HCT116 (cell line): ENCODE results near the gene TELO2. TPM values are rescaled to one million over a fixed set of nuclear protein-coding genes. Genes with fewer than 3 reads are reported as not detected.

ENCODE experiments used
- ATAC-seq: fragments of 200-7000 bp; cut with Tn5 transposase; 2 replicates; pipeline ENCODE4 v1.9.1; 2020; ENCODE audit warnings: mild to moderate bottlenecking, moderate library complexity
- BruUV-seq: library from RNA; stranded (reverse); fragments of 400-500 nt; replicated peaks from 2 replicates; lab custom pipeline; 2021; lab: Mats Ljungman, UMichigan
- CTCF ChIA-PET: fragments of 300-600 bp; sonication (Branson Sonifier 250); formaldehyde crosslinking; loops from one replicate; lab custom pipeline; 2021; ENCODE audit warnings: antibody characterized with exemption; lab: Charles Lee
- POLR2A ChIA-PET: fragments of 300-600, 350-600 bp; sonication (Branson Sonifier 250); formaldehyde crosslinking; loops from one replicate; lab custom pipeline; 2021; ENCODE audit warnings: antibody characterized with exemption; lab: Charles Lee
- RAD21 ChIA-PET, 2 experiments: fragments of 300-600 bp; sonication (Branson Sonifier 250); formaldehyde crosslinking; loops; one replicate each; lab custom pipeline; 2023; ENCODE audit warnings: low total read pairs in 2 of 2; ENCODE audit not compliant: uncharacterized antibody in 2 of 2, unreplicated experiment in 2 of 2, low non-redundant PET in 1 of 2; lab: Charles Lee
- DNase-seq: peaks from one replicate; pipeline ENCODE4 v3.0.0-alpha.2; 2010; ENCODE audit warnings: low read depth, low spot score
- H2AFZ ChIP-seq: fragments of 200-600 bp; shearing (Covaris generic), sonication (generic); 2 replicates; pipeline ENCODE4 v1.6.1; 2017; ENCODE audit warnings: low read depth, mixed run types, mixed read lengths, antibody characterized with exemption, low read length; ENCODE audit not compliant: poor library complexity, severe bottlenecking
- H3K27ac ChIP-seq: 2 replicates; pipeline ENCODE4 v1.5.1; 2012; ENCODE audit warnings: low read depth, low read length
- H3K27me3 ChIP-seq: fragments of 200-600 bp; sonication (generic); 2 replicates; pipeline ENCODE4 v1.6.1; 2016; ENCODE audit warnings: mixed run types, low read length, mixed read lengths; ENCODE audit not compliant: insufficient read depth
- H3K36me3 ChIP-seq, 2 experiments: fragments of 200-500 bp in 1 of 2; fragments of 200-600 bp in 1 of 2; sonication (Bioruptor generic) in 1 of 2; sonication (generic) in 1 of 2; 2 replicates each; pipeline versions ENCODE4 v1.5.1 to v1.6.1; 2014 to 2016; ENCODE audit warnings: low read length in 2 of 2, inconsistent platforms in 1 of 2, mixed read lengths in 1 of 2, mixed run types in 1 of 2; ENCODE audit not compliant: insufficient read depth in 2 of 2, control insufficient read depth in 1 of 2
- H3K4me1 ChIP-seq, 2 experiments: fragments of 200-600 bp in 1 of 2; sonication (generic) in 1 of 2; 2 replicates each; pipeline versions ENCODE4 v1.5.1 to v1.6.1; 2012 to 2017; ENCODE audit warnings: low read length in 2 of 2, inconsistent platforms in 1 of 2, mild to moderate bottlenecking in 1 of 2, mixed read lengths in 1 of 2, mixed run types in 1 of 2, moderate library complexity in 1 of 2; ENCODE audit not compliant: insufficient read depth in 2 of 2, control insufficient read depth in 1 of 2
- H3K4me2 ChIP-seq: fragments of 200-600 bp; sonication (generic); 2 replicates; pipeline ENCODE4 v1.6.1; 2017; ENCODE audit warnings: mixed run types, low read length, mixed read lengths
- H3K4me3 ChIP-seq, 2 experiments: fragments of 200-600 bp in 1 of 2; sonication (generic) in 1 of 2; replicated peaks in 1 of 2; 2 replicates each; pipeline ENCODE4 v1.5.1; 2011 to 2016; ENCODE audit warnings: low read length in 2 of 2, control low read depth in 1 of 2, low read depth in 1 of 2, mild to moderate bottlenecking in 1 of 2, mixed read lengths in 1 of 2, mixed run types in 1 of 2
- H3K79me2 ChIP-seq: fragments of 200-600 bp; sonication (generic); 2 replicates; pipeline ENCODE4 v1.6.1; 2017; ENCODE audit warnings: mild to moderate bottlenecking, mixed run types, low read length, moderate library complexity, mixed read lengths; ENCODE audit not compliant: insufficient read depth
- H3K9ac ChIP-seq: fragments of 200-600 bp; sonication (generic); 2 replicates; pipeline ENCODE4 v1.6.1; 2016; ENCODE audit warnings: low read length, mixed read lengths
- H3K9me2 ChIP-seq: fragments of 200-600 bp; sonication (generic), shearing (Covaris generic); 2 replicates; pipeline ENCODE4 v1.6.1; 2017; ENCODE audit warnings: mixed run types, mild to moderate bottlenecking, moderate library complexity; ENCODE audit not compliant: insufficient read depth
- H3K9me3 ChIP-seq, 2 experiments: fragments of 200-500 bp in 1 of 2; fragments of 200-600 bp in 1 of 2; sonication (Bioruptor generic) in 1 of 2; sonication (generic) in 1 of 2; 2 replicates each; pipeline ENCODE4 v1.6.1; 2014 to 2017; ENCODE audit warnings: low read length in 2 of 2, mixed read lengths in 2 of 2, inconsistent platforms in 1 of 2, low read depth in 1 of 2, mild to moderate bottlenecking in 1 of 2, mixed run types in 1 of 2, moderate library complexity in 1 of 2; ENCODE audit not compliant: control insufficient read depth in 1 of 2, insufficient read depth in 1 of 2
- H4K20me1 ChIP-seq: fragments of 200-600 bp; sonication (generic), shearing (Covaris generic); 2 replicates; pipeline ENCODE4 v1.6.1; 2017; ENCODE audit warnings: mixed run types, mild to moderate bottlenecking, moderate library complexity; ENCODE audit not compliant: insufficient read depth
- ATF3 ChIP-seq: IDR thresholded peaks from 2 replicates; pipeline ENCODE4 v1.6.1; 2012
- CEBPB ChIP-seq: IDR thresholded peaks from 2 replicates; pipeline ENCODE4 v1.6.1; 2012; ENCODE audit warnings: low read depth
- CTCF ChIP-seq, 3 experiments: fragments of 200-600 bp in 1 of 3; sonication (generic) in 1 of 3; IDR thresholded peaks in 2 of 3; conservative IDR thresholded peaks in 1 of 3; 2 replicates each; pipeline ENCODE4 v1.5.1; 2012 to 2017; ENCODE audit warnings: low read depth in 2 of 3, low read length in 2 of 3, antibody characterized with exemption in 1 of 3, borderline replicate concordance in 1 of 3, control low read depth in 1 of 3, mild to moderate bottlenecking in 1 of 3, mixed read lengths in 1 of 3, mixed run types in 1 of 3, moderate library complexity in 1 of 3; ENCODE audit not compliant: insufficient read depth in 1 of 3
- ELF1 ChIP-seq: IDR thresholded peaks from 2 replicates; pipeline ENCODE4 v1.6.1; 2012; ENCODE audit warnings: low read depth, borderline replicate concordance
- EZH2 ChIP-seq: fragments of 200-600 bp; sonication (generic); IDR thresholded peaks from 2 replicates; pipeline ENCODE4 v1.6.1; 2017; ENCODE audit warnings: antibody characterized with exemption, mixed run types
- FOSL1 ChIP-seq: IDR thresholded peaks from 2 replicates; pipeline ENCODE4 v1.6.1; 2012; ENCODE audit warnings: low read depth
- MAX ChIP-seq: IDR thresholded peaks from 2 replicates; pipeline ENCODE4 v1.6.1; 2012
- REST ChIP-seq: IDR thresholded peaks from 2 replicates; pipeline ENCODE4 v1.6.1; 2012; ENCODE audit warnings: low read depth
- SIN3A ChIP-seq: IDR thresholded peaks from 2 replicates; pipeline ENCODE4 v1.6.1; 2012; ENCODE audit warnings: low read depth
- SP1 ChIP-seq: IDR thresholded peaks from 2 replicates; pipeline ENCODE4 v1.6.1; 2012; ENCODE audit warnings: low read depth
- TCF7L2 ChIP-seq: IDR thresholded peaks from 2 replicates; pipeline ENCODE4 v1.7.0; 2011; ENCODE audit warnings: borderline replicate concordance, inconsistent platforms; ENCODE audit not compliant: insufficient read depth, insufficient read length; ENCODE audit errors: extremely low read depth
- YY1 ChIP-seq: IDR thresholded peaks from 2 replicates; pipeline ENCODE4 v1.6.1; 2011; ENCODE audit warnings: low read length, low read depth, moderate library complexity, mild to moderate bottlenecking; ENCODE audit not compliant: insufficient replicate concordance; ENCODE audit errors: extremely low read depth
- ZFX ChIP-seq: fragments of 450-650 bp; IDR thresholded peaks from 2 replicates; pipeline ENCODE4 v1.6.1; 2017
- ZNF274 ChIP-seq: fragments of 200-500 bp; sonication (Bioruptor generic); IDR thresholded peaks from 2 replicates; pipeline ENCODE4 v1.6.1; 2014; ENCODE audit warnings: mild to moderate bottlenecking, low read depth, low read length, inconsistent platforms
- intact Hi-C: fragments of 100-400 bp; cut with micrococcal nuclease; formaldehyde crosslinking; loops from 2 replicates; pipeline ENCODE4 v1.10.0; 2022
- total RNA-seq: library from RNA; stranded (reverse); gene quantifications from one replicate; pipeline ENCODE4 v1.2.1, GENCODE V29; 2021; ENCODE audit not compliant: unreplicated experiment

TELO2 gene
- total RNA-seq, 1 experiment from 2014 or later = 74.3 TPM

GRCh38 chr16:1452530-1452929 is 40.6 kb upstream of the TELO2 start:
- H4K20me1 ChIP-seq = no peaks in the 10 kb centered on the region
- H3K27ac ChIP-seq = no peak overlapping the region
- intact Hi-C loops = no loop called here
- no peaks in the 10 kb centered on the region for H3K79me2 ChIP-seq
- no peak for ATAC-seq
- H3K4me3 ChIP-seq = no peak overlapping the region
- ChIA-PET CTCF (no interaction called here), RAD21 (no interaction called here), POLR2A (no interaction called here)
- no peak overlapping the region for H3K4me2 ChIP-seq
- TF ChIP-seq CEBPB (no peak), ATF3 (no peak), CTCF (IDR thresholded peaks at IDR 0.05 in 2 of 3, conservative IDR thresholded peaks at IDR 0.05 in 1 of 3; ENCODE audit: borderline replicate concordance in 1 of 3, insufficient read depth in 1 of 3, low read depth in 2 of 3, low read length in 2 of 3) (no peak), REST (no peak), SP1 (no peak), ZNF274 (no peak), TCF7L2 (no peak), MAX (no peak), YY1 (no peak), FOSL1 (no peak), SIN3A (no peak), ZFX (no peak), ELF1 (no peak), EZH2 (no peak)
- H2AFZ ChIP-seq = no peak overlapping the region
- no peaks in the 10 kb centered on the region for H3K9me2 ChIP-seq
- H3K36me3 ChIP-seq = no peaks in the 10 kb centered on the region; a peak in 1 of 4 replicates
- H3K9ac ChIP-seq = no peak overlapping the region
- no peaks in the 10 kb centered on the region for H3K9me3 ChIP-seq
- no peaks in the 10 kb centered on the region for H3K4me1 ChIP-seq
- BruUV-seq = no TSS peak
- DNase-seq = no peak
- H3K27me3 ChIP-seq = no peaks in the 10 kb centered on the region
